Measurements from ENCODE around the gene TIAM2. TPM values are rescaled to one million over a fixed set of nuclear protein-coding genes. Genes with fewer than 3 reads are reported as not detected.

TIAM2 gene
- total and polyA plus RNA-seq, 9 of the 15 experiments (the other 6 are each of a cell fraction or from before 2014, with no cell fraction given) = 0.73 to 6.5 (median 4.3) TPM

DNA sequence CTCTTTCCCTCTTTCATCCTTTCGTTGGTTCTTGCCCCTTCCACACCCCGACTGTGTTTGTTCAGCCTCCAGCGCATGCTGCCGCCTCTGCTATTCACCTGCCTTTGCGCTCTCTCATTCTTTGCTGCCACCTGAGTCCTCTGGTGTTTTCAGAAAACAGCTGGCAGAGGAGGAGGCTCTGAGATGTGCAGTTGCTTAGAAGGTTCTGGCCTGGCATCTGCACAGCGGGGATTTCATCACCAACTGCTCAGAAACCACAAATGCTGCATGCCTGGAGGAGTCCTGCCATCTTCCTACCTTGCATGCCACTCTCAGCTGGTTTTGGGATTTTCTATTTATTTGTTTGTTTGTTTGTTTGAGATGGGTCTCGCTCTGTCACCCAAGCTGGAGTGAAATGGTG is 229.5 kb downstream of the TIAM2 start:
- CTCF ChIA-PET (ENCODE audit: low intra/inter-chr PET ratio) = no interaction called here
- no peak overlapping the region for H3K27ac ChIP-seq (ENCODE audit: extremely low read depth, low read depth, low read length)

DNA sequence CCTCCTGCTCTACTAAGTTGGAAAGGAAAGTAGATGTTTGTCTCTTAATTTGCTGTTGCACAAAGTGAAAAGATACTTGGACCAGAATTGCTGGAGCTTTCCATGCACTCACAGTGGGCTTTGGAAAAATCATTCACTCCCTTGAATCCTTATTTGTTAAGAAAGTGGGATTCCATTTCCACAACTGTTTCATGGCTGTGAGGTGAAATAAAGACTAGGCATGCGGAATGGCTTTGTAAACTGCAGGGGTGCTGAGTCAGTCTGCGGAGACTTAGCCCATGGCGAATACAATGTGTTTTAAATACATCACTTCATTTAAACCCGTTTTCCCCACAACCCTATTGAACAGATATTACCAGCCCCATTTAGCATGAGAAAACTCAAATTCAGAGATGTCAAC is 231.9 kb downstream of the TIAM2 start:
- no peak overlapping the region for H2AFZ ChIP-seq (ENCODE audit: low read depth, low read length)
- intact Hi-C loops (cut with micrococcal nuclease) (no loop called here), in situ Hi-C loops (cut with MboI) (no loop called here)
- BruUV-seq (replicated peaks) = no TSS peak
- no peak overlapping the region for H3K4me2 ChIP-seq (ENCODE audit: insufficient read depth, low read length)
- H3K4me1 ChIP-seq (replicated peaks in 1 of 2; ENCODE audit: control insufficient read depth in 2 of 2, insufficient read depth in 2 of 2, low read length in 2 of 2) = no peaks in the 10 kb centered on the region
- H4K20me1 ChIP-seq (replicated peaks; ENCODE audit: control insufficient read depth, insufficient read depth, low read length) = no peaks in the 10 kb centered on the region
- no peak overlapping the region for H3K9ac ChIP-seq (ENCODE audit: insufficient read depth in 1 of 2, low read depth in 2 of 2, low read length in 2 of 2)
- ChIA-PET CTCF (ENCODE audit: low intra/inter-chr PET ratio) (no interaction called here), POLR2A (no interaction called here)
- H3K9me3 ChIP-seq (replicated peaks; ENCODE audit: control insufficient read depth, insufficient read depth, low read depth, low read length) = no peaks in the 10 kb centered on the region
- H3K36me3 ChIP-seq (ENCODE audit: control insufficient read depth, insufficient read depth, low read length) = no peaks in the 10 kb centered on the region
- peaks cover 54% of the 10 kb centered on the region in 2 experiments for H3K27me3 ChIP-seq (ENCODE audit: control insufficient read depth in 2 of 2, insufficient read depth in 2 of 2, low read length in 2 of 2)
- WGBS (ENCODE audit: insufficient coverage, low coverage, missing lambda C conversion rate) = 3% methylated on average over 4 of the region's 4 CpGs
- no peak overlapping the region for H3K4me3 ChIP-seq
- H3K79me2 ChIP-seq (ENCODE audit: control insufficient read depth, insufficient read depth, low read length) = no peaks in the 10 kb centered on the region
- FAIRE-seq (no peak), ATAC-seq (no peak), DNase-seq (ENCODE audit: extremely low read depth in 1 of 4, low spot score in 3 of 4) (no peak)
- no peaks in the 10 kb centered on the region for H3K9me1 ChIP-seq (ENCODE audit: control insufficient read depth, insufficient read depth, low read length)
- no peak overlapping the region for H3K27ac ChIP-seq (ENCODE audit: extremely low read depth, low read depth, low read length)
- TF ChIP-seq, protein P1, sequence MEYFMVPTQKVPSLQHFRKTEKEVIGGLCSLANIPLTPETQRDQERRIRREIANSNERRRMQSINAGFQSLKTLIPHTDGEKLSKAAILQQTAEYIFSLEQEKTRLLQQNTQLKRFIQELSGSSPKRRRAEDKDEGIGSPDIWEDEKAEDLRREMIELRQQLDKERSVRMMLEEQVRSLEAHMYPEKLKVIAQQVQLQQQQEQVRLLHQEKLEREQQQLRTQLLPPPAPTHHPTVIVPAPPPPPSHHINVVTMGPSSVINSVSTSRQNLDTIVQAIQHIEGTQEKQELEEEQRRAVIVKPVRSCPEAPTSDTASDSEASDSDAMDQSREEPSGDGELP (CRISPR knock-in tag; IDR thresholded peaks at IDR 0.05; ENCODE audit: borderline replicate concordance) = no peak
- TF ChIP-seq, protein P2, sequence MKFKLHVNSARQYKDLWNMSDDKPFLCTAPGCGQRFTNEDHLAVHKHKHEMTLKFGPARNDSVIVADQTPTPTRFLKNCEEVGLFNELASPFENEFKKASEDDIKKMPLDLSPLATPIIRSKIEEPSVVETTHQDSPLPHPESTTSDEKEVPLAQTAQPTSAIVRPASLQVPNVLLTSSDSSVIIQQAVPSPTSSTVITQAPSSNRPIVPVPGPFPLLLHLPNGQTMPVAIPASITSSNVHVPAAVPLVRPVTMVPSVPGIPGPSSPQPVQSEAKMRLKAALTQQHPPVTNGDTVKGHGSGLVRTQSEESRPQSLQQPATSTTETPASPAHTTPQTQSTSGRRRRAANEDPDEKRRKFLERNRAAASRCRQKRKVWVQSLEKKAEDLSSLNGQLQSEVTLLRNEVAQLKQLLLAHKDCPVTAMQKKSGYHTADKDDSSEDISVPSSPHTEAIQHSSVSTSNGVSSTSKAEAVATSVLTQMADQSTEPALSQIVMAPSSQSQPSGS (CRISPR knock-in tag; IDR thresholded peaks at IDR 0.05) = no peak
- TF ChIP-seq HNRNPK (IDR thresholded peaks at IDR 0.05; ENCODE audit: low read depth, low read length, poor library complexity, severe bottlenecking) = no peak
- TF ChIP-seq, protein P3, sequence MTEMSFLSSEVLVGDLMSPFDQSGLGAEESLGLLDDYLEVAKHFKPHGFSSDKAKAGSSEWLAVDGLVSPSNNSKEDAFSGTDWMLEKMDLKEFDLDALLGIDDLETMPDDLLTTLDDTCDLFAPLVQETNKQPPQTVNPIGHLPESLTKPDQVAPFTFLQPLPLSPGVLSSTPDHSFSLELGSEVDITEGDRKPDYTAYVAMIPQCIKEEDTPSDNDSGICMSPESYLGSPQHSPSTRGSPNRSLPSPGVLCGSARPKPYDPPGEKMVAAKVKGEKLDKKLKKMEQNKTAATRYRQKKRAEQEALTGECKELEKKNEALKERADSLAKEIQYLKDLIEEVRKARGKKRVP (CRISPR knock-in tag; IDR thresholded peaks at IDR 0.05) = no peak
- TF ChIP-seq KLF16 (IDR thresholded peaks at IDR 0.05) = no peak
- TF ChIP-seq, protein P4, sequence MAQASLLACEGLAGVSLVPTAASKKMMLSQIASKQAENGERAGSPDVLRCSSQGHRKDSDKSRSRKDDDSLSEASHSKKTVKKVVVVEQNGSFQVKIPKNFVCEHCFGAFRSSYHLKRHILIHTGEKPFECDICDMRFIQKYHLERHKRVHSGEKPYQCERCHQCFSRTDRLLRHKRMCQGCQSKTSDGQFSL (CRISPR knock-in tag; IDR thresholded peaks at IDR 0.05) = no peak
- TF ChIP-seq, protein P4 (tag; IDR thresholded peaks at IDR 0.05) = no peak
- TF ChIP-seq MEF2D (tag; conservative IDR thresholded peaks at IDR 0.05; ENCODE audit: low read depth) = no peak

More for the DNA sequence above, 229.5 kb downstream of the TIAM2 start:
- no peaks in the 10 kb centered on the region for H4K20me1 ChIP-seq (replicated peaks; ENCODE audit: control insufficient read depth, insufficient read depth, low read length)
- H3K9me1 ChIP-seq (ENCODE audit: control insufficient read depth, insufficient read depth, low read length) = no peaks in the 10 kb centered on the region
- DNase-seq (ENCODE audit: extremely low read depth in 1 of 4, low spot score in 3 of 4) (no peak), FAIRE-seq (no peak), ATAC-seq (no peak)
- H3K9me3 ChIP-seq (replicated peaks; ENCODE audit: control insufficient read depth, insufficient read depth, low read depth, low read length) = no peaks in the 10 kb centered on the region
- intact Hi-C loops (cut with micrococcal nuclease) = no loop called here
- H3K4me3 ChIP-seq = no peak overlapping the region
- 0% methylated on average over 7 of the region's 7 CpGs for WGBS (ENCODE audit: insufficient coverage, low coverage, missing lambda C conversion rate)
- TF ChIP-seq EZH2 (IDR thresholded peaks at IDR 0.05; ENCODE audit: borderline replicate concordance, low read depth, low read length) = 0 out of 2 replicates have a peak, but pooled peaks have one; percentile 43
- TF ChIP-seq, protein P5, sequence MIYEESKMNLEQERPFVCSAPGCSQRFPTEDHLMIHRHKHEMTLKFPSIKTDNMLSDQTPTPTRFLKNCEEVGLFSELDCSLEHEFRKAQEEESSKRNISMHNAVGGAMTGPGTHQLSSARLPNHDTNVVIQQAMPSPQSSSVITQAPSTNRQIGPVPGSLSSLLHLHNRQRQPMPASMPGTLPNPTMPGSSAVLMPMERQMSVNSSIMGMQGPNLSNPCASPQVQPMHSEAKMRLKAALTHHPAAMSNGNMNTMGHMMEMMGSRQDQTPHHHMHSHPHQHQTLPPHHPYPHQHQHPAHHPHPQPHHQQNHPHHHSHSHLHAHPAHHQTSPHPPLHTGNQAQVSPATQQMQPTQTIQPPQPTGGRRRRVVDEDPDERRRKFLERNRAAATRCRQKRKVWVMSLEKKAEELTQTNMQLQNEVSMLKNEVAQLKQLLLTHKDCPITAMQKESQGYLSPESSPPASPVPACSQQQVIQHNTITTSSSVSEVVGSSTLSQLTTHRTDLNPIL (CRISPR knock-in tag; IDR thresholded peaks at IDR 0.05) = no peak
- in situ Hi-C loops (cut with MboI) = no loop called here
- H3K36me3 ChIP-seq (ENCODE audit: control insufficient read depth, insufficient read depth, low read length) = no peaks in the 10 kb centered on the region
- no peak overlapping the region for H2AFZ ChIP-seq (ENCODE audit: low read depth, low read length)
- no peaks in the 10 kb centered on the region for H3K4me1 ChIP-seq (replicated peaks in 1 of 2; ENCODE audit: control insufficient read depth in 2 of 2, insufficient read depth in 2 of 2, low read length in 2 of 2)
- no peak overlapping the region for H3K9ac ChIP-seq (ENCODE audit: insufficient read depth in 1 of 2, low read depth in 2 of 2, low read length in 2 of 2)
- peaks cover 55 to 57% of the 10 kb centered on the region in 2 experiments for H3K27me3 ChIP-seq (ENCODE audit: control insufficient read depth in 2 of 2, insufficient read depth in 2 of 2, low read length in 2 of 2)
- H3K4me2 ChIP-seq (ENCODE audit: insufficient read depth, low read length) = no peak overlapping the region
- no TSS peak for BruUV-seq (replicated peaks)
- POLR2A ChIA-PET = interaction anchor here (0.6 kb wide), 1 partner anchor 11 kb away, joined by 3 read pairs; no protein-coding TSS in a partner anchor
- no peaks in the 10 kb centered on the region for H3K79me2 ChIP-seq (ENCODE audit: control insufficient read depth, insufficient read depth, low read length)

Data from K562 (cell line).